IMR-90 (cell line): ENCODE data around the gene NFE2L2. TPM values are rescaled to one million over a fixed set of nuclear protein-coding genes. Genes with fewer than 3 reads are reported as not detected.

Experiments used
- ATAC-seq: fragments of 200-7000 bp; cut with Tn5 transposase; 2 replicates; pipeline ENCODE4 v1.9.1; 2020; ENCODE audit warnings: low read depth, mild to moderate bottlenecking, moderate library complexity
- BruUV-seq: library from RNA; stranded (reverse); fragments of 400-500 nt; replicated peaks from 2 replicates; lab custom pipeline; 2021; lab: Mats Ljungman, UMichigan
- CTCF ChIA-PET: fragments of 300-600 bp; formaldehyde crosslinking; extraction: SDS; loops from one replicate; lab custom pipeline; 2021; ENCODE audit warnings: antibody characterized with exemption; lab: Yijun Ruan, JAX
- POLR2A ChIA-PET: fragments of 300-600 bp; sonication (Branson Sonifier 250); formaldehyde crosslinking; loops from one replicate; lab custom pipeline; 2022; ENCODE audit warnings: antibody characterized with exemption; ENCODE audit not compliant: unreplicated experiment; lab: Charles Lee
- DNase-seq: peaks from one replicate; pipeline ENCODE4 v3.0.0; 2013
- H2AFZ ChIP-seq: replicated peaks from 2 replicates; pipeline ENCODE3; 2013; ENCODE audit warnings: low read length, mild to moderate bottlenecking; ENCODE audit not compliant: poor library complexity
- H2AK5ac ChIP-seq: 2 replicates; pipeline ENCODE4 v1.6.1; 2013; ENCODE audit warnings: low read depth, low read length, inconsistent platforms
- H2AK9ac ChIP-seq: replicated peaks from 2 replicates; pipeline ENCODE3; 2013; ENCODE audit warnings: mild to moderate bottlenecking, low read depth, low read length, moderate library complexity; ENCODE audit not compliant: poor library complexity
- H2BK120ac ChIP-seq: 2 replicates; pipeline ENCODE4 v1.6.1; 2013; ENCODE audit warnings: low read depth, low read length, inconsistent platforms
- H2BK15ac ChIP-seq: 3 replicates; pipeline ENCODE4 v1.6.1; 2013; ENCODE audit warnings: low read depth, low read length, inconsistent platforms
- H2BK20ac ChIP-seq: 2 replicates; pipeline ENCODE4 v1.6.1; 2013; ENCODE audit warnings: low read depth, mild to moderate bottlenecking, inconsistent platforms, low read length, moderate library complexity
- H2BK5ac ChIP-seq: 2 replicates; pipeline ENCODE4 v1.6.1; 2013; ENCODE audit warnings: mild to moderate bottlenecking, low read depth, low read length, inconsistent platforms; ENCODE audit not compliant: poor library complexity, severe bottlenecking
- H3K14ac ChIP-seq: replicated peaks from 2 replicates; pipeline ENCODE4 v1.6.1; 2013; ENCODE audit warnings: low read depth, low read length, inconsistent platforms
- H3K18ac ChIP-seq: 2 replicates; pipeline ENCODE4 v1.6.1; 2013; ENCODE audit warnings: low read depth, low read length, control low read depth
- H3K23ac ChIP-seq: 2 replicates; pipeline ENCODE4 v1.6.1; 2013; ENCODE audit warnings: low read depth, low read length, inconsistent platforms
- H3K27ac ChIP-seq: 2 replicates; pipeline ENCODE4 v1.5.1; 2013; ENCODE audit warnings: mild to moderate bottlenecking, control low read depth, low read length; ENCODE audit not compliant: insufficient read depth
- H3K27me3 ChIP-seq: 2 replicates; pipeline ENCODE4 v1.6.1; 2013; ENCODE audit warnings: low read length; ENCODE audit not compliant: control insufficient read depth, insufficient read depth
- H3K36me3 ChIP-seq: 2 replicates; pipeline ENCODE4 v1.6.1; 2013; ENCODE audit warnings: low read length, mixed read lengths; ENCODE audit not compliant: control insufficient read depth, insufficient read depth
- H3K4ac ChIP-seq: 2 replicates; pipeline ENCODE4 v1.6.1; 2013; ENCODE audit warnings: low read depth, low read length, inconsistent platforms
- H3K4me1 ChIP-seq: 2 replicates; pipeline ENCODE4 v1.6.1; 2013; ENCODE audit warnings: low read length, mixed read lengths; ENCODE audit not compliant: control insufficient read depth, insufficient read depth
- H3K4me2 ChIP-seq: 2 replicates; pipeline ENCODE4 v1.6.1; 2013; ENCODE audit warnings: low read depth, mild to moderate bottlenecking, control low read depth, low read length, moderate library complexity
- H3K4me3 ChIP-seq: 2 replicates; pipeline ENCODE4 v1.5.1; 2013; ENCODE audit warnings: low read depth, mild to moderate bottlenecking, control low read depth, low read length, moderate library complexity; ENCODE audit not compliant: insufficient read depth
- H3K56ac ChIP-seq: 2 replicates; pipeline ENCODE4 v1.6.1; 2013; ENCODE audit warnings: low read length, inconsistent platforms; ENCODE audit not compliant: insufficient read depth; ENCODE audit errors: extremely low read depth
- H3K79me1 ChIP-seq, 2 experiments: 2 replicates each; pipeline ENCODE4 v1.6.1; 2013; ENCODE audit warnings: low read length in 2 of 2, inconsistent platforms in 1 of 2, low read depth in 1 of 2
- H3K9ac ChIP-seq: 2 replicates; pipeline ENCODE4 v1.6.1; 2013; ENCODE audit warnings: low read depth, low read length, control low read depth
- H3K9me1 ChIP-seq: 2 replicates; pipeline ENCODE4 v1.6.1; 2013; ENCODE audit warnings: low read length, inconsistent platforms; ENCODE audit not compliant: insufficient read depth
- H3K9me3 ChIP-seq: 2 replicates; pipeline ENCODE4 v1.6.1; 2013; ENCODE audit warnings: low read length; ENCODE audit not compliant: control insufficient read depth, insufficient read depth
- H4K20me1 ChIP-seq: 2 replicates; pipeline ENCODE4 v1.6.1; 2013; ENCODE audit warnings: low read length, inconsistent platforms; ENCODE audit not compliant: insufficient read depth
- H4K5ac ChIP-seq: 2 replicates; pipeline ENCODE4 v1.6.1; 2013; ENCODE audit warnings: mild to moderate bottlenecking, low read depth, low read length, control low read depth
- H4K8ac ChIP-seq, 2 experiments: 2 replicates each; pipeline ENCODE4 v1.6.1; 2013; ENCODE audit warnings: low read depth in 2 of 2, low read length in 2 of 2, control low read depth in 1 of 2, inconsistent platforms in 1 of 2
- H4K91ac ChIP-seq: 2 replicates; pipeline ENCODE4 v1.6.1; 2013; ENCODE audit warnings: low read depth, low read length, inconsistent platforms; ENCODE audit not compliant: insufficient read depth
- BHLHE40 ChIP-seq: fragments of 150-350 bp; IDR thresholded peaks from 2 replicates; pipeline ENCODE4 v1.6.1; 2016; ENCODE audit warnings: mild to moderate bottlenecking, low read depth, low read length
- CEBPB ChIP-seq: IDR thresholded peaks from 2 replicates; pipeline ENCODE4 v1.6.1; 2012; ENCODE audit warnings: low read depth, low read length, improper control_type of control experiment
- FOS ChIP-seq: fragments of 150-350 bp; IDR thresholded peaks from 2 replicates; pipeline ENCODE4 v1.6.1; 2016; ENCODE audit warnings: low read depth, low read length
- MAFK ChIP-seq: IDR thresholded peaks from 2 replicates; pipeline ENCODE4 v1.6.1; 2012; ENCODE audit warnings: low read depth, low read length, improper control_type of control experiment
- MAZ ChIP-seq: IDR thresholded peaks from 2 replicates; pipeline ENCODE4 v1.6.1; 2012; ENCODE audit warnings: low read depth, mild to moderate bottlenecking, low read length, improper control_type of control experiment, moderate library complexity, borderline replicate concordance
- MXI1 ChIP-seq: IDR thresholded peaks from 2 replicates; pipeline ENCODE4 v1.6.1; 2012; ENCODE audit warnings: low read depth, mild to moderate bottlenecking, low read length, moderate library complexity, borderline replicate concordance
- NFE2L2 ChIP-seq: fragments of 150-350 bp; IDR thresholded peaks from 2 replicates; pipeline ENCODE4 v1.6.1; 2016; ENCODE audit warnings: low read depth, mild to moderate bottlenecking, low read length
- POLR2A ChIP-seq: IDR thresholded peaks from 2 replicates; pipeline ENCODE4 v1.6.1; 2012; ENCODE audit warnings: mild to moderate bottlenecking, low read depth, low read length
- RAD21 ChIP-seq: IDR thresholded peaks from 2 replicates; pipeline ENCODE4 v1.6.1; 2012; ENCODE audit warnings: low read length, improper control_type of control experiment
- RCOR1 ChIP-seq: IDR thresholded peaks from 2 replicates; pipeline ENCODE4 v1.6.1; 2012; ENCODE audit warnings: mild to moderate bottlenecking, low read length, improper control_type of control experiment; ENCODE audit not compliant: insufficient replicate concordance
- RFX5 ChIP-seq: IDR thresholded peaks from 2 replicates; pipeline ENCODE4 v1.8.0; 2012; ENCODE audit warnings: low read depth, mild to moderate bottlenecking, low read length, moderate library complexity
- SMC3 ChIP-seq: fragments of 150-350 bp; IDR thresholded peaks from 2 replicates; pipeline ENCODE4 v1.6.1; 2016; ENCODE audit warnings: low read depth, mild to moderate bottlenecking, antibody characterized with exemption, low read length, moderate library complexity
- WGBS, 2 experiments: methylation state at CpG; one replicate each; pipeline versions ENCODE4 v1.1.5 to v1.1.7; 2013; ENCODE audit warnings: missing lambda C conversion rate in 2 of 2; ENCODE audit not compliant: insufficient read length in 1 of 2; ENCODE audit errors: extremely low coverage in 2 of 2; 5-methylcytosine and 5-hydroxymethylcytosine counted together
- dilution Hi-C: fragments of 300-500 bp; cut with HindIII; formaldehyde crosslinking; loops from one replicate; pipeline ENCODE4 v1.14.3; 2018; ENCODE audit warnings: low sequenced_read_pairs; ENCODE audit not compliant: unreplicated experiment
- in situ Hi-C: fragments of 300-500 bp; cut with MboI; formaldehyde crosslinking; loops from 3 replicates; pipeline ENCODE4 v1.14.3; 2019; ENCODE audit warnings: low sequenced_read_pairs, inconsistent platforms, mixed read lengths
- intact Hi-C: fragments of 100-400 bp; cut with micrococcal nuclease; formaldehyde crosslinking; loops from 2 replicates; pipeline ENCODE4 v1.10.0; 2022
- polyA plus RNA-seq, 3 experiments: library from polyadenylated mRNA; depleted of rRNA; stranded (reverse); fragments of >200 nt; gene quantifications; 2 replicates each; pipeline ENCODE4 v1.2.3, GENCODE V29; 2012; ENCODE audit warnings: low replicate concordance in 1 of 3
- total RNA-seq: library from RNA; depleted of rRNA; stranded (reverse); fragments of >200 nt; gene quantifications from 2 replicates; pipeline ENCODE4 v1.2.3, GENCODE V29; 2012
- TF ChIP-seq, protein P1 (sequence below): fragments of 150-350 bp; IDR thresholded peaks from 2 replicates; pipeline ENCODE4 v1.6.1; 2017; ENCODE audit warnings: mild to moderate bottlenecking, antibody characterized with exemption, low read length, low read depth
- TF ChIP-seq, protein P2 (sequence below): fragments of 150-350 bp; IDR thresholded peaks from 2 replicates; pipeline ENCODE4 v1.6.1; 2016; ENCODE audit warnings: low read depth, mild to moderate bottlenecking, low read length, moderate library complexity, borderline replicate concordance

Gene NFE2L2
- total and polyA plus RNA-seq, 2 of the 4 experiments (the other 2 are of a cell fraction), result 72.7 to 83.5 TPM

DNA sequence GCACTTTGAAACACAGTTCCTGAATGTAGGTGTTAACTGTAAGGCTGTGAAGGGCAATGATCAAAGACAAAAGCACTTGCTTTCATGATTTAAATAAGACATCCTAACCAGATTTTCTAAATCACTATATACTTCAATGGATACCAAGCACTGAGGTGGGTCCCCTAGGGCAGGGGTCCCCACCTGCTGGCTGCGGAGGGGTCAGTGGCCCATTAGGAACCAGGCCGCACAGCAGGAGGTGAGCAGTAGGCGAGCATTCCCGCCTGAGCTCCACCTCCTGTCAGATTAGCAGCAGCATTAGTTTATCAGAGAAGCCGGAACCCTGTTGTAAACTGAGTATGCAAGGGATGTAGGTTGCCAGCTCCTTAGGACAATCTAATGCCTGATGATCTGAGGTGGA lies 7.1 kb downstream of the NFE2L2 start:
- intact Hi-C loops, result no loop called here
- H2BK120ac ChIP-seq, result no peak overlapping the region
- no peak overlapping the region for H2BK5ac ChIP-seq
- no peak for ATAC-seq
- H3K9me3 ChIP-seq, result no peaks in the 10 kb centered on the region; the same call in 1 of the 2 replicates
- H3K18ac ChIP-seq, result no peak overlapping the region
- H3K4me3 ChIP-seq, result no peak overlapping the region
- no peak overlapping the region for H3K4ac ChIP-seq
- no peak overlapping the region for H3K27ac ChIP-seq
- no peaks in the 10 kb centered on the region for H3K27me3 ChIP-seq
- H3K4me1 ChIP-seq, result peaks cover 17% of the 10 kb centered on the region
- ChIA-PET POLR2A (no interaction called here), CTCF (no interaction called here)
- H4K20me1 ChIP-seq, result peaks cover 98% of the 10 kb centered on the region
- H3K56ac ChIP-seq, result no peak overlapping the region
- H3K9me1 ChIP-seq, result peaks cover 25% of the 10 kb centered on the region
- H3K79me1 ChIP-seq, result peaks cover 0 to 35% of the 10 kb centered on the region in 2 experiments; a peak in 2 of 4 replicates
- no peak overlapping the region for H3K9ac ChIP-seq
- in situ Hi-C loops, result no loop called here
- no TSS peak for BruUV-seq
- no peak overlapping the region for H3K14ac ChIP-seq
- no peak for DNase-seq
- no peak overlapping the region for H2BK15ac ChIP-seq
- TF ChIP-seq MXI1, result no peak
- TF ChIP-seq, protein P1, sequence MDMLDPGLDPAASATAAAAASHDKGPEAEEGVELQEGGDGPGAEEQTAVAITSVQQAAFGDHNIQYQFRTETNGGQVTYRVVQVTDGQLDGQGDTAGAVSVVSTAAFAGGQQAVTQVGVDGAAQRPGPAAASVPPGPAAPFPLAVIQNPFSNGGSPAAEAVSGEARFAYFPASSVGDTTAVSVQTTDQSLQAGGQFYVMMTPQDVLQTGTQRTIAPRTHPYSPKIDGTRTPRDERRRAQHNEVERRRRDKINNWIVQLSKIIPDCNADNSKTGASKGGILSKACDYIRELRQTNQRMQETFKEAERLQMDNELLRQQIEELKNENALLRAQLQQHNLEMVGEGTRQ, result no peak
- no peak for TF ChIP-seq NFE2L2
- no peak for TF ChIP-seq MAFK
- no peak for TF ChIP-seq CEBPB
- TF ChIP-seq MAZ, result no peak
- no peak for TF ChIP-seq RAD21
- TF ChIP-seq RFX5, result no peak
- TF ChIP-seq, protein P2, sequence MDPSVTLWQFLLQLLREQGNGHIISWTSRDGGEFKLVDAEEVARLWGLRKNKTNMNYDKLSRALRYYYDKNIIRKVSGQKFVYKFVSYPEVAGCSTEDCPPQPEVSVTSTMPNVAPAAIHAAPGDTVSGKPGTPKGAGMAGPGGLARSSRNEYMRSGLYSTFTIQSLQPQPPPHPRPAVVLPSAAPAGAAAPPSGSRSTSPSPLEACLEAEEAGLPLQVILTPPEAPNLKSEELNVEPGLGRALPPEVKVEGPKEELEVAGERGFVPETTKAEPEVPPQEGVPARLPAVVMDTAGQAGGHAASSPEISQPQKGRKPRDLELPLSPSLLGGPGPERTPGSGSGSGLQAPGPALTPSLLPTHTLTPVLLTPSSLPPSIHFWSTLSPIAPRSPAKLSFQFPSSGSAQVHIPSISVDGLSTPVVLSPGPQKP, result no peak
- TF ChIP-seq BHLHE40, result no peak
- TF ChIP-seq POLR2A, result no peak
- TF ChIP-seq RCOR1, result no peak
- TF ChIP-seq SMC3, result no peak
- TF ChIP-seq FOS, result no peak
- no CpG with 5 or more reads among the region's 5 CpGs for WGBS, 2 experiments
- H4K8ac ChIP-seq, result no peak overlapping the region
- H2AK9ac ChIP-seq, result no peak overlapping the region
- H3K4me2 ChIP-seq, result peak overlapping the region; percentile 20; the same call in 1 of the 2 replicates
- H4K5ac ChIP-seq, result no peak overlapping the region
- H2AK5ac ChIP-seq, result no peak overlapping the region
- H2BK20ac ChIP-seq, result no peak overlapping the region
- no peak overlapping the region for H3K23ac ChIP-seq
- no peak overlapping the region for H2AFZ ChIP-seq
- no peak overlapping the region for H4K91ac ChIP-seq
- dilution Hi-C loops, result no loop called here
- peaks cover 25% of the 10 kb centered on the region for H3K36me3 ChIP-seq
